Activated CD8-positive, alpha-beta memory T cell treated with anti-CD3 and anti-CD28 coated beads, Interleukin-2, amount 50 U/mL, for 1 hour (primary cell): Measurements from ENCODE around the gene KCNQ1OT1.

ENCODE experiments used
- DNase-seq: peaks from one replicate; pipeline ENCODE4 v3.0.0-alpha.2; 2020; ENCODE audit errors: extremely low read depth

Gene KCNQ1OT1

DNA sequence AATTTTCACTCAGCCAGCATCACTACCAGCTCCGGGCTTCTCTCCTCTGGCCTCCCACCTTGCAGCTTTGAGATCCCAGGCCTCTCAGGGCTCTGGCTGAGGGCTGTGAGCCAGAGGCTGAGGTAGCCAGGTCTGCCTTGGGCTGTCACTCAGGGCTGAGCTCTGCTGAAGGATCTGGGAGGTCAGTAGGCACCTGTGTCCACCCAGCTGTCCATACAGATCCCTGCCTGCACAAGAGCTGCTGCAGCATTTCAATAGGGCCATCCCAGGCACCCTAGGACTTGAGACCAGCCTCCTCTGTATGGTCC, 12.6 kb downstream of the KCNQ1OT1 start:
- no peak for DNase-seq

DNA sequence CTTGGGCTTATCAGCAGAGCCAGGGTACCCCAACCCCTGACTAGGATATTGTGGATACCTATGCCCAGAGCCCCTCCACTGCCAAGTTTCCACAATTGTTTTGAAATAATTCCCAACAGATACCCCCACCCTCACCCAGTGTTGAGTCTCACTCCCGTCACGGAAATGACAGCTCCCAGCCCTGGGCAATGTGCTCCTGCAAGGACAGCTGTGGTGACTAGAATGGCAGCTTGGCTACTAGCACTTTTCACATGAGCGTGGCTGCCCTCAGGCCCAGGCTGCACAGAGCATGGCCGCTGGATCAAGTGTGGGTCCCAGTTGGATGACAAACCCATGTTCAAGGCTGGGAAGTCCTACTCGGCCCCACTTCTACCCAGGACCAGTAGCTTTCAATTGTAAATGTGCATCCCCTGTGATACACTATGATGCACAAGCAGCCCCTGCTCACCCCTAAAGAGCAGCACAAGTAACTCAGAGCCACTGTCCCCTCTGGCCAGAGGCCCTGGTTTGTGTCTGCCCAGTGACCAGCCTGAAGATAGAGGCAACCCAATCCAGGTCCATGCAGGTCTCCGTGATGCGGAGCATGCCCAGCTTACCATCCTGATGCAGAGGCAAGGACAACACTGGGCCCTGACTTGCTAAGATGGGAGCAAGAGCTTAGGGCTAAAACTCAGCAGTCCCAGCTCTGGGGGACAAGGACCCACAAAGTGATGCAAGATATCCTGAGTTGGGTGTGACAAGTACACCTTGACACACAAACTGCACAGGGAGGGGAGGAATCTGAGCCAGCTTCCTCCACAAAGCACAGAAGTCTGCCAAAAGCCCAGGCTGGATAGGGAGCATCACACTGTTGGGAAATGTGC, 13.2 kb downstream of the KCNQ1OT1 start:
- no peak for DNase-seq

DNA sequence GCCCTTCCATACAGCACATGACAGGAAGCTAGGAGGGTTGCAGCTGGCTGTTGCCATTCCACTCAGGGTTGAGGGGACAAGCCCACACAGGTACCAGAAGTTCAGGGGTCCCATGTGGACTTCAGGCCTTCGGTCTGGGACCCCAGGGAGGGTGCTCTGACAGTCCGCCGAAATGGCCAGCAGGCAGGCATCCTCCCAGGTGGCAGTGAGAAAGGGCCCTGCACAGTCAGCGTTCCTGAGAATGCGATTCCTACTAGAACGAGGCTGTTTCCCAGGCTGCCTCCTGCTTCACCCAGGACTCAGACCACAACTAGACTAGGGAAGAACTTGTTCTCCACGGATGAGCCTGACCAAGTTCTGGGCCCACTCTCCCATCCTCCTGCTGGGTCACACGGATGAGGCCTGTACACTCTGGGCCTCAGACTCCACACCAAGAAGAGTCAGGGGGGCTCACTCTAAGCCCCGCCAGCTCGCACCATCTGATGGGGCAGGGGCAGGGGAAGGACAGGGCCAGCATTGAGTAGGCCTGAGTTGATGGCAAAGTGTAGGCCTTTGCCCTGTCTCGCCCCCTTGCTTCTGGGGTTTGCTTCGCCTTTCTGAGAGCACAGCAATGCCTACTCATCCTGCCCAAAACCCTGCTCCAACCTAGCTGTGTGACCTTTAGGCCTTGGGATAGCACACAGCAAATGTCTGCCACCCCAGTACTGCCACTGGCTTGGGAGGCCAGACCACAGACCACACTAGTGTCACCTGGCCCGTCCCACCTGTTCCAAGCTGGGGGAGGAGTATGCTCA, 14.0 kb downstream of the KCNQ1OT1 start:
- DNase-seq, result no peak

DNA sequence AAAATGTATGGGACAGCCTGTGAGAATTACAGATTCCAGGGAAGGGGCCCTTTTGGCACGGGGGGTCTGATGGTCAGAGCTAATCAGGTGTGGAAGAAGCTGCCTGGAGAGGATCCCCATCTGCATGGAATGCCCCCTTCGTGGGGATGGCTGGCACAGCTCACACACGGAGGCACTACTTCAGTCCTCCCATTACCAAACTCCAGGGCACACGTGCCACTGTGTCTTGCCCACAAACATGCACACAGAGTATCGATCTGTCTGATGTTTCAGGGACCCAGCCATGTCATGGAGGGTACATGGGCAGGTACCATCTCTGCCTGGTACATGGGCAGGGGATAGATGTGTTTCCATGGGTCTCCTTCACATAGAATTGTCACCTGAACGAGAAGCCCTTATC, 14.7 kb downstream of the KCNQ1OT1 start:
- DNase-seq, result no peak

DNA sequence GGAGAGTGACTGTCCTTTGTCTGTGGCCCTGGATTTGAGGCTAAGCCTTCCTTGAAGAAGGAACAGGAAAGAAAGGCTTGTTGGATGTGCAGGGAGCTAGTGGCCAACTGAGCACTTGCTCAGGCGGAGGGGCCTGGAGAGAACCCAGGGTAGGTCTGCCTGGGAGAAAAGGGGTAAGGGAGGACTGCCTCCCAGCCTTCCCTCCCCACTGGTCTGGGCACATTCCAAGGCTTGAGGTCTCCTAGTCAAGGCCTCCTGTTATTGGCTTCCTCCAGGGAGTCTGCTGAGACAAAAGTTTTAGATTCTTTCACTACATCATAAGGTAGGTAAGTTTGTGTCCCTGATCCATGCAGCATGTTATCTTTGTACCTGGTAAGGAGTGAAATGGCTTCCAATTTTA, 15.2 kb downstream of the KCNQ1OT1 start:
- DNase-seq, result no peak

DNA sequence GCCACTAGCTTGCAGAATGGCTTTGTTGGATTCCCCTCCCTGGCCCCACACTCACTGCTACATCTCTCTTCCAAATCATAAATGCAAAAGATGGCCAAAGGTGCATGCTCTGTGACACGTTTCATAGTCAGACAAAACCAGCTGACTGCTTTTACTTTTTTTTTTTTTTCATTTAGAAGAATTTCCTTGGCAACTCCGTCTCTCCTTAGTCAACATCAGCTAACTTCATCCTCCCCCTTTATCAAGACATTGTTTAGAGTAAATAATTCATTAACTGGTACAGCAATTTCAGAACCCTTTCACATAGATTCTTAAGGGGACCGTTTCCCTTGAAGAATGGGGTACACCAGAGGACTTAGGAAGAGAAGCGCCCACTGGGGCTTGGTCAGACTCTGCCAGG, 16.0 kb downstream of the KCNQ1OT1 start:
- DNase-seq, result no peak

DNA sequence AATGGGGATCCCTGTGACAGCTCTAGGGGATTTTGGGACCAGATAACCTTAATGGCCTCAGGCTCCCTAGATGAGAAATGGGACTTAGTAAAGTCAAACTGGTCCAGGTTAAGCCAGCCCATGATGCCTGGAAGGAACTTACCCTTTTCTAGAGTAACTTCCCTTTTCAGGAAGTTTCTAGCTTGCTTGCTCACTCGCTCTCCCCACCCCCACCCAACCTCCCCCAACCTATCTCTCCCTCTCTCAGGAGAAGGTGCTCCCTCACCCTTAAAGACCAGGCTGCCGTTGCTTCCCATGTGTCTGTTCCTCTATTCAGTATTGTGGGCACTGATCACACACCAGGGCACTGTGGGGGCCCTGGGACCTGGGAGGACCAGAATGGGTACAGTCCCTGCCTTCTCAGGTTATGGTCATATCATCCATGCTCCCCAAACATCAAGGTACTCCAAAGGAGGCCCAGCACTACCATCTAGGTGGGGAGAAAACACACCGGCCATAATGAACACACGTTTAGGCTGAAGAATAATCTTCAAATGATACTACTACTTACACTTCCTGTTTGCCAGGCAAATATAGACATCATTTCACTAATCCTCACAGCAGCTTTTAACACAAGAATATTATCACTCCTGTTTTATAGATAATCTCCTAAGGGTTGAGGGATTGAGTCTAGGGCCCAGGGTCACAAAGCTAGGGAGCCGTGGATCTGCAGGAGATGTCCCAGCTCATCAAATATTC, 18.2 kb downstream of the KCNQ1OT1 start:
- no peak for DNase-seq

DNA sequence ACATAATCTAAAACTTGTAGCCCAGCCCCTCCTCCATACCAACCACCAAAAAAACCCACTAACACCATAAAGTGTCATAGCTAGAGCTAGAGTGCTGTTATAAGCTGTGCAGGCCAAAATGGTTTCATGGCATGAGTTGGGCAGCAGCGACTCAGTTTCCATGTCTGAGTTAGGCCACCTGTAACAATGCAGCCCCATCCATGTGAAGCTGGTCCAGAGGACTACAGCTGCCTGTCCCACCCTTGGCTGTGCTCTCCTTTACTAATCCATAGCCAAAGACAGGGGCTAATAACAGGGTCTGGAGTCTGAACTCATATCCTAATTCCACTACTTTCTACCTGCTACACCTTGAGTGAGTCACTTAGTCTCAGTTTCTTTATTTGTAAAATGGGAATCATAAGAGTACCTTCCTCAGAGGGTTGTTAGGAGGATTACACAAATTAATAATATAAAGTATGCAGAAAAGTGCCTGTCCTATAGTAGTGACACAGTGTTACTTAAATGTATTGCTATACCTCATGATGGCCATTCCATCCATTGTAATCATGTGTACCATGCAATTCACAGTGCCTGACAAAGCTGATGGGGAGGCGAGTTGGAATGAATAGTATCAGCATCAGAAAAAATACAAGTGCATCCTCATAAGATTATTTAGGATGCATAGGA, 20.6 kb downstream of the KCNQ1OT1 start:
- DNase-seq, result no peak

DNA sequence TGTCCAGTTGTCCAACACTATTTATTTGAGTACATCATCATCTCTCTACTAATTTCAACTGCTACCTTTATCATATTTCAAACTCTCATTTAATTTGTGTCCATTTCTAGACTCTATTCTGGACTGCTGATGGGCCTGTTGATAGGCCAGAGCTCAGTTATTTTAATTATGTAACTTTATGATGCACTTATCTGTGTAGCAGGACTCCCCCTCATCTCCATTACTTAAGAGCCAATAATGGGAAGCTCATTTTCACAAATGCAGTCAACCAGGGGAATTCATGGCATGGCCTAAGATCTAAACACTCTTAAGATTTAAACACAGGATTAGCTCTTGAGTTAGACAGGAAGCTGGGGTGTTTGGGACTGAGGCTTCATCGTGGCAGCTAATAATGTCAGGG, 21.4 kb downstream of the KCNQ1OT1 start:
- no peak for DNase-seq

DNA sequence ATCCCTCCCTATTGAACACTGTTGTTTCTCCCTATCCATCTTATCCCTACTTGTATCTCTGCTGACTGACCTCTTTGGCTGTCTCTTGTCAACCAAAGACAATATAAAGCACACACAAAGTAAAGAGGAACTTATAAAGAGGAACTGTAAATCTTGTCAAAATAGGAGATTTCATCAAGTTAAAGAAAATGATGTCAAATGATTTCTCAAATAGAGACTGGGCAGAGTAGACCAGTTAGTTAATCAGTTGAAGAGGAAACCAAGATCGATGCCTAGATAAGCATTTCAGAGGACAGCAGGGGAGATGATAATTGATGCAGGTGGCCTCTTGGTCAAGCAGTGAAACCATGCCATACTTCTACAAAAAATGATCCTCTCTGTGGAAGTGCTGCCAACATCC, 22.7 kb downstream of the KCNQ1OT1 start:
- DNase-seq, result no peak

DNA sequence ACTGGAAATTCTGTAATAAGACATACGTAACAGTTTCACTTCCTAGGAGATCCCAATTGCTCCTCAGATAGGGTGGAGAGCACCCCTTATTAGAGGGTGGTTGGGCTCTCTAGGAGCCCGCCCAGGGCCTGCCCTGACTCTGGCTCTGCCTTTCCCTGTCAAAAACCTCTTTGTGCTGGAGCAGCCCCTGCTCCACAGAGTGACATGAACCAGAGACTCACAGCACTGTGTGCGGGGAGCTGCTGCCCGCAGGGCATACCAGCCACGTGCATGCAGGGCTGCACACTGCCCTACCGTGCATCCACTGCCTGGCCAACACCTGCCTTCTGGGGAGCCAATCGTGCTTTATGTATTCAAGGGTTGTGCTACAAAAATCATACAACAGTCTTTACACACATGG, 24.3 kb downstream of the KCNQ1OT1 start:
- no peak for DNase-seq

DNA sequence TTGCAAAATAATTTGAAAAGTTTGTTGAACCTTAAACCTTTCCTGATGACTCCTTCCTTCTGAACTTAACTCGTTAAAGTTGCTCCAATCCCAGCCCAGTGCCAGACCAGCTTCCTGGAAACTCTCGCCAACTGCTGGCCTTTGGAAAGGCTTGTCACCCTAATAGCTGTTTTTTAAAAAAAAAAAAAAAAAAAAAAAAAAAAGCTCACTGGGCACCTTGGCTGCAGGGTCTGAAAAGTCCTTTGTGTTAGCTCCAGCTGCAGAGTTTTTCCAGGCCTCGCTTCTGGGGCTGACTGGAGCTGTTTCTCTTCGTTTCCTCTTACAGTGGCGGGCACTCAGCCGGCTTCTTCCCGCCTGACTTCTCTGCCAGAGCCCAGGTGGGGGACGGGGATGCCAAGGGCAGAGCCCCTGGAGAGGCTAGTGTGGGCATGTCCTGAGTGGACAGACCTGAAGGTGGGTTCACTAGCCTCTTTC, 25.1 kb downstream of the KCNQ1OT1 start:
- no peak for DNase-seq

DNA sequence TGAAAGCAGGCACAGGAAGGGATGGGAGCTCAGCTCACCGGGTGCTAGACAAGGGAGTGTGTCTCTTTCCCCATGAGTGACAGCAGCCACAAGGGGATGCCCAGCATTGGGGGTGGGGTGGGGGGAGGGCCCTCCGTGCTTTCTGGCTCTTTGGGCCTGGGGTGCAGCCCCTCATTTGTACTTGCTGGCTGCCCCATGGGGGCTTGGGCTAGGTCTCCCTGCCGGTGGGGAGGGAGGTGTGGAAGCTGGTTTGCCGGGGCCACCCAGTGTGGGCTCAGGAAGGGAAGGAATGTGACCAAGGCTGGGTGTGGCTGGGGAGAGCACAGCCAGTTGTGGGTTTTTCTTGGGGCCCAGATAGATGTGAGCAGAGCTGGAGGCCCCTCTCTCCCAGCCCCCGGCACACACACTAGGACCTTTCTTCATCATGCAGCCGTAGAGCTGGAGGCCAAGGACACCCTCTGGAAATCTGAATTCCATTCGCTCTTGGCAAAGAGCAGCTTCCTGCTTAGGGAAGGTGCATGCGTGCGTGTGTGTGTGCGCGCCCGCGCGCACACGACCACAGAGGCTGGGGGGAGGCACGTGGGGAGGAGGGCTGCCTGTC, 25.8 kb downstream of the KCNQ1OT1 start:
- no peak for DNase-seq

DNA sequence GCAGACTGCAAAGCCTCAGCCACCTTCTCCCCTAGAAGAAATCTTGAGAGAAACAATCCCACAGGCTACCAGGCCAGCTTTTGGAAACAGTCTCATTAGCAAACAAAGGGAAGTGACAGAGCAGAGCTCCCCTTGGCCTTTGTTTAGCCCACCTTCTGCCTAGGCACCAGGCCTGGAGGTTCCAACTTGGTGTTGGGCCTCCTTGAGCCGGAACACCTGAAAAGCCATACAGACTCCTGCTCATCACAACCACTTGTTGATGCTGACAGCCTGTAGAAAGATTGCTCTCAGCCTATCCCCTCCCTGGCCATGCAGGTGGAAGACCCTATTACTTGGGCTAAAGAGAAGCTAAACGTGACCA, 26.6 kb downstream of the KCNQ1OT1 start:
- DNase-seq, result no peak

DNA sequence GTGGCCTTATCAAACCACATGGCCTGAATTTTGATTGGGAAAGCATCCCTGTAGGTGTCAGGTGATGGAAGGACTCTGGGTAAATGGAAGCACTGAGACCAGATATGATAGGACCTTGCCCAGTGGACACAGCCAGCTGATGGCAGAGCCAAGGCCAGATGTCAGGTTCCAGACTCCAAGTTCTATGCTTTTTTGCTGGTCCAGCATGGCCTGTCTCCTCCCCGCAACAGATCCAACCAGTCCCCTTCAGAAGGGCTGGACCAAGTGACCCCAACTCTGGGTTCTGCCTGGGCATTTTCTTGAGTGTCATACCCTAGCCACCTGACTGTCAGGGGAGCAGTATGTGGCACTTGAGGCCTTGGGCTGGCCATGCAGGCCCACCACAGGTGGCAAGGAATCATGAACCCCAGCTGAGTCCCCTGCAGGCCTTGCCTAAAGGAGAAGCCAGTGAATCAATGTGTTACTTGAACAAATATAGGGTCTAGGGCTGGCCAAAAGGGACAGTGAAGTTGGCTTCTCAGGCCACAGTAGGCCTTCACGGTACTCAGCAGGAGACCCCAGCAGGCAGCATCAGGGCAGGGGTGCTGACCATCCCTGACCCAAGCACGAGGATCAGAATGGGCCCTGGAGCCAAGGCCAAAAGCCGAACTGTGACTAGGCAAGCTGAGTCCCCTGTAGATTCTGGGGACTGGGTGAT, 27.1 kb downstream of the KCNQ1OT1 start:
- no peak for DNase-seq

DNA sequence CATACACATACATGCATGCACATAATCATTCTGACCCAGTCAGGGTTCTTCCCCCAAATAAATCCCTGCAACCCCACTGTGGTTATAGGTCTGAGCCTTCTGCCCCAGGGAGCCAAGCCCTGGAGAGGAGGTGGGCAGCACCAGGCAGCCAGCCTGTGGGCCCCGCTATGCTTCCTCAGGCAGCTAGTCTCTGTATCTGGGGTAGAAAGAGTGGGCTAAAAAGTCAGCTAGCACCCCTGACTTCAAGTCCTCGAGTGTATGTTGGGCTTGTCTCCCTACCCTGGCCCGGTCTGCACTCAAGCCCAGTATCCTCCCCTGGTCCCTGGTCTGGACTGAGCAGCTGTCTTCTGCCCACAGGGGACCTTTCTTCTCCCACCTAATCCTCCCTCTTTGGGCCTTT, 28.0 kb downstream of the KCNQ1OT1 start:
- DNase-seq, result no peak

DNA sequence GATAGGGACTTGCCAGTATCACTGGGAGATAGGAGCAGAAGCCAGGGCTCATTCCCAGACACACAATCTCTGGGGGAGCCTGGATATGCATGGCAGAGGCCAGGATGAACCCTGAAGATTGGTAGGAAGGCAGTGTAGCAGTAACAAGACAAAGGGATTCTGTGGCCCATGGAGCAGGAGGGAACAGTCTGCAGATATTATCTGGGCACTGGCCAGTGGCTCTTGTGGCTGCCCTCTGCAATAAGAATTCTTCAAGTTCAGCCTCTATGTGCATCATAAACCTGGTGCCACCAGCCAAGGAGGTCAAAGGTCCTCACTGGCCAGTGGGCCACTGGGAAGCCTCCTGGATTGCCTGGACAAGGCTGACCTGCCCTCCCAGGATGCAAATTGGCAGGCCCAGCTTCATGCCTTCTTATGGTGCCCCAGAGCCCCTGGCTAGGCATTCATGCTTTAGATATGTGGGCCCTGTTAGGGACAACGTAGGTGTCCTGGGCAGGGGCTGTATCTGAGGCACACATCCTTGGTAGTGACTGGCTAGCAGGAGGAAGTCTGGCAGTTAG, 29.2 kb downstream of the KCNQ1OT1 start:
- DNase-seq, result no peak

DNA sequence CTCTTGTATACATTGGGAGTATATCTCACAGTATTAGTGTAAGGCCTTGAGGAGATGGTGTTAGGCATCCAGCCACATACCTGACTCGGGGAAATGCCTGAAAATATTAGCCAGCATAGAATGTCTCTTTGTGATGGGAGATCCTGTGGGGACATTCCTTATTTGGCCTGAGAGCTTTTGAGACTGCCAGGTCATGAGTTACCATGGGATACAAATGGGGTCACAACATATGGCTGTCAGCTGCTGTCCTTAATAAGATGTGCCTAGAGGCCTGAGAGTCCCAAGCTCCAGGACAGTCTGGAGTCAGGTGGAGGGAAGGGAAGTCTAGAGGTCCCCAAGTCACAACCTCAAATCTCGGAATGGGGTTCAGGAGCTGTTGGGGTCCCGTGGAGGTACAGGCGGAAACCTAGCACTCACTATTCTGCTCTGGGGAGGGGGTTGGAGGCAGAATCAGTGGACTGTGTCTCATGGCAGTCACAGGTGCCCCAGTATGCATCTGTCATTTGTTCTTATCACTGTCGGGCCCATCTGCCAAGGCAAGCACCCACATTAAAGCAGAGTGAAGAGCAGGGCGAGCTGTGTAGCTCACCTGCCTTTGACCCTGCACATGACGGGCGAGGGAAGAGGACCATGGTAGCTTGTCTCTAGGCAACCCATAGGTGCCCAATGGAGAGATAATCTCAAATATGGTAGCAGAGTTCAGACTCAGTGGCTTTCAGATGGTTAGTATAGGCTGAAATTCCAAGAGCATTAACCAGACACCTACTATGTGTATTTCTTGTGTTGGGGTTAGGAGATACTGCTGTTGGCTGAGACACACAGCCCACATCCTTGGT, 29.9 kb downstream of the KCNQ1OT1 start:
- no peak for DNase-seq

DNA sequence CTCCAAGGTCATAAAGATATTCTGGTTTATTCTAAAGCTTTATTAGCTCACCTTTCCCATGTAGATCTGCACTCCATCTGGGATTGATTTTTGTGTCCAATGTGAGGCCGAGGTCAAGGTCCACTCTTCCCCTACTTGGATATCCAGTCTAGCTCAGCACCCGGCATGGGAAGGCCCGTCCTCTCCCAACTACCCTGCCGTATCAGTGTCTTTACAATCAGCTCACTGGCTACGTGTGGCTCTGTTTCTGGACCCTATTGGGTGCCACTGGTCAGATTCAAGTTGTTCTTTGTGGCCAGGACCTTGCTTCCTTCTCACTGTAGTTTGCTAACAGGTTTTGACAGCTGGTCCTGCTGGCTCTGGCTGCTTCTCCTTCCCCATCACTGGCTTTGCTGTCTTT, 30.9 kb downstream of the KCNQ1OT1 start:
- DNase-seq, result no peak

DNA sequence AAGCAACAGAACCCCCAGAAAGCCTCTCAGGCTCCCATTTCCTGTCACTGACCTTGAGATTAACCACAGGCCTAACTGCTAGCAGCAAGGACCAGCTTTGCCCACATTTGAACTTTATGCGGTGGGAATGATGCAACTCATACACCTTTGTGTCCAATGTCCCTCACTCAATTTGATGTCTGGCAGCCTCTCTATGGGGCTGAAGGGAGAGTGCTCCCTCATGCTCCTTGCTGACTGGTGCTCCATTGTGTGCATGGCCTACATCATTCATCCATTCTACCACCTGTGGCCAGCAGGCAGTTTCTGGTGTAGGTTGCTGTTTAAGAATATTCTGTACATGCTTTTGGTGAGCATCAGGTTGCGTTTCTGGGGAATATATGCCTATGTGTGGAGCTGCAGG, 31.9 kb downstream of the KCNQ1OT1 start:
- no peak for DNase-seq
